Muscle of arm (tissue), 12 donors: ENCODE measurements around the gene FILIP1. TPM values are rescaled to one million over a fixed set of nuclear protein-coding genes. Genes with fewer than 3 reads are reported as not detected.

Experiments
- DNase-seq: peaks from one replicate; pipeline ENCODE4 v3.0.0-alpha.2; 2013
- polyA plus RNA-seq, 12 donors: library from polyadenylated mRNA; unstranded; fragments of 120-200 nt; gene quantifications; one replicate each; pipeline ENCODE4 v1.2.1, GENCODE V29; 2013; ENCODE audit not compliant: insufficient read length in 12 of 12

FILIP1 gene
- polyA plus RNA-seq, 12 donors, result 17.8 to 282 (median 54.3) TPM

- DNase-seq, result no peak
Measured at GRCh38 chr6:75386050-75386770, 107.4 kb downstream of the FILIP1 start.

- no peak for DNase-seq
Measured at GRCh38 chr6:75384116-75384515, 109.5 kb downstream of the FILIP1 start.

- no peak for DNase-seq
Measured at GRCh38 chr6:75382634-75382900, 111.0 kb downstream of the FILIP1 start.

GRCh38 chr6:75381877-75382633 lies 111.5 kb downstream of the FILIP1 start:
- peak; percentile 66 for DNase-seq

- no peak for DNase-seq
Measured at GRCh38 chr6:75379536-75379935, 114.1 kb downstream of the FILIP1 start.

GRCh38 chr6:75378101-75378500 lies 115.5 kb downstream of the FILIP1 start:
- no peak for DNase-seq

- no peak for DNase-seq
Measured at GRCh38 chr6:75377386-75377785, 116.2 kb downstream of the FILIP1 start.

GRCh38 chr6:75376347-75377024 lies 117.1 kb downstream of the FILIP1 start:
- DNase-seq, result no peak

GRCh38 chr6:75374961-75375400 lies 118.6 kb downstream of the FILIP1 start:
- no peak for DNase-seq

- DNase-seq, result no peak
Measured at GRCh38 chr6:75372884-75373283, 120.7 kb downstream of the FILIP1 start.

GRCh38 chr6:75370011-75370410 lies 123.6 kb downstream of the FILIP1 start:
- DNase-seq, result no peak

- peak; percentile 55 for DNase-seq
Measured at GRCh38 chr6:75368864-75369402, 124.7 kb downstream of the FILIP1 start.

GRCh38 chr6:75368151-75368779 lies 125.3 kb downstream of the FILIP1 start:
- peak; percentile 25 for DNase-seq

GRCh38 chr6:75363304-75363703 lies 130.3 kb downstream of the FILIP1 start:
- DNase-seq, result no peak

GRCh38 chr6:75353644-75354043 lies 140.0 kb downstream of the FILIP1 start:
- no peak for DNase-seq

- no peak for DNase-seq
Measured at GRCh38 chr6:75351570-75351969, 142.0 kb downstream of the FILIP1 start.

- no peak for DNase-seq
Measured at GRCh38 chr6:75350808-75351207, 142.8 kb downstream of the FILIP1 start.

GRCh38 chr6:75350156-75350555 lies 143.4 kb downstream of the FILIP1 start:
- no peak for DNase-seq

- peak; percentile 73 for DNase-seq
Measured at GRCh38 chr6:75349262-75349984, 144.2 kb downstream of the FILIP1 start.

- no peak for DNase-seq
Measured at GRCh38 chr6:75348882-75349261, 144.7 kb downstream of the FILIP1 start.

- peak; percentile 64 for DNase-seq
Measured at GRCh38 chr6:75347898-75348610, 145.5 kb downstream of the FILIP1 start.
